ENCODE measurements around the gene MCL1. TPM values are rescaled to one million over a fixed set of nuclear protein-coding genes. Genes with fewer than 3 reads are reported as not detected.

Gene MCL1
- total RNA-seq, 1 experiment from 2014 or later: 126 TPM

DNA sequence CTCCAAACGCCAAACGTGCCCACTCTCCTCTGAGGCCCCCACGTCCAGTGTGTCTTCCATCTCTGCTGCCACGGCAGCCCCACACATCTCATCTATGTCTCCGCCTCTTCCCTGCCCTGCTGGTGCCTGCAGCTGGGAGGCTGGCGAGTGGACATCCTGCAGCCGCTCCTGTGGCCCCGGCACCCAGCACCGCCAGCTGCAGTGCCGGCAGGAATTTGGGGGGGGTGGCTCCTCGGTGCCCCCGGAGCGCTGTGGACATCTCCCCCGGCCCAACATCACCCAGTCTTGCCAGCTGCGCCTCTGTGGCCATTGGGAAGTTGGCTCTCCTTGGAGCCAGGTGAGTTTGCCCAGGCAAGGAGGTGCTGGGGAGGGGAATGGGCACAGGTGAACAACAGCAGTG, 21.6 kb downstream of the MCL1 start:
- ATAC-seq (no peak), DNase-seq (ENCODE audit: low read depth, low spot score) (no peak)
- Histone ChIP-seq H3K4me3 (ENCODE audit: low read depth in 2 of 2, low read length in 2 of 2) (no peak overlapping the region), H3K36me3 (ENCODE audit: control insufficient read depth, insufficient read depth, low read length) (no peaks in the 10 kb centered on the region), H3K9me3 (ENCODE audit: control insufficient read depth, insufficient read depth, low read depth, low read length) (no peaks in the 10 kb centered on the region), H3K4me1 (ENCODE audit: control insufficient read depth, insufficient read depth, low read length) (peaks cover 29% of the 10 kb centered on the region), H3K27ac (ENCODE audit: low read length) (no peak overlapping the region), H3K27me3 (ENCODE audit: control insufficient read depth, insufficient read depth, low read length) (no peaks in the 10 kb centered on the region)
- no TSS peak for BruUV-seq (replicated peaks)
- ChIA-PET POLR2A (no interaction called here), CTCF (no interaction called here)
- in situ Hi-C loops (cut with HindIII; ENCODE audit: low pct_unique_long_range_greater_than_20kb, low sequenced_read_pairs) (no loop called here), intact Hi-C loops (cut with micrococcal nuclease; ENCODE audit: unreplicated experiment) (no loop called here)
- TF ChIP-seq POLR2AphosphoS5 (IDR thresholded peaks at IDR 0.05; ENCODE audit: low read depth, low read length) (no peak), SIN3A (IDR thresholded peaks at IDR 0.05; ENCODE audit: borderline replicate concordance, insufficient read depth, low read depth, low read length) (no peak), TCF7L2 (IDR thresholded peaks at IDR 0.05; ENCODE audit: low read depth, low read length) (no peak)
- TF ChIP-seq, protein P1, sequence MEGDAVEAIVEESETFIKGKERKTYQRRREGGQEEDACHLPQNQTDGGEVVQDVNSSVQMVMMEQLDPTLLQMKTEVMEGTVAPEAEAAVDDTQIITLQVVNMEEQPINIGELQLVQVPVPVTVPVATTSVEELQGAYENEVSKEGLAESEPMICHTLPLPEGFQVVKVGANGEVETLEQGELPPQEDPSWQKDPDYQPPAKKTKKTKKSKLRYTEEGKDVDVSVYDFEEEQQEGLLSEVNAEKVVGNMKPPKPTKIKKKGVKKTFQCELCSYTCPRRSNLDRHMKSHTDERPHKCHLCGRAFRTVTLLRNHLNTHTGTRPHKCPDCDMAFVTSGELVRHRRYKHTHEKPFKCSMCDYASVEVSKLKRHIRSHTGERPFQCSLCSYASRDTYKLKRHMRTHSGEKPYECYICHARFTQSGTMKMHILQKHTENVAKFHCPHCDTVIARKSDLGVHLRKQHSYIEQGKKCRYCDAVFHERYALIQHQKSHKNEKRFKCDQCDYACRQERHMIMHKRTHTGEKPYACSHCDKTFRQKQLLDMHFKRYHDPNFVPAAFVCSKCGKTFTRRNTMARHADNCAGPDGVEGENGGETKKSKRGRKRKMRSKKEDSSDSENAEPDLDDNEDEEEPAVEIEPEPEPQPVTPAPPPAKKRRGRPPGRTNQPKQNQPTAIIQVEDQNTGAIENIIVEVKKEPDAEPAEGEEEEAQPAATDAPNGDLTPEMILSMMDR (IDR thresholded peaks at IDR 0.05): no peak
- TF ChIP-seq, protein P2, sequence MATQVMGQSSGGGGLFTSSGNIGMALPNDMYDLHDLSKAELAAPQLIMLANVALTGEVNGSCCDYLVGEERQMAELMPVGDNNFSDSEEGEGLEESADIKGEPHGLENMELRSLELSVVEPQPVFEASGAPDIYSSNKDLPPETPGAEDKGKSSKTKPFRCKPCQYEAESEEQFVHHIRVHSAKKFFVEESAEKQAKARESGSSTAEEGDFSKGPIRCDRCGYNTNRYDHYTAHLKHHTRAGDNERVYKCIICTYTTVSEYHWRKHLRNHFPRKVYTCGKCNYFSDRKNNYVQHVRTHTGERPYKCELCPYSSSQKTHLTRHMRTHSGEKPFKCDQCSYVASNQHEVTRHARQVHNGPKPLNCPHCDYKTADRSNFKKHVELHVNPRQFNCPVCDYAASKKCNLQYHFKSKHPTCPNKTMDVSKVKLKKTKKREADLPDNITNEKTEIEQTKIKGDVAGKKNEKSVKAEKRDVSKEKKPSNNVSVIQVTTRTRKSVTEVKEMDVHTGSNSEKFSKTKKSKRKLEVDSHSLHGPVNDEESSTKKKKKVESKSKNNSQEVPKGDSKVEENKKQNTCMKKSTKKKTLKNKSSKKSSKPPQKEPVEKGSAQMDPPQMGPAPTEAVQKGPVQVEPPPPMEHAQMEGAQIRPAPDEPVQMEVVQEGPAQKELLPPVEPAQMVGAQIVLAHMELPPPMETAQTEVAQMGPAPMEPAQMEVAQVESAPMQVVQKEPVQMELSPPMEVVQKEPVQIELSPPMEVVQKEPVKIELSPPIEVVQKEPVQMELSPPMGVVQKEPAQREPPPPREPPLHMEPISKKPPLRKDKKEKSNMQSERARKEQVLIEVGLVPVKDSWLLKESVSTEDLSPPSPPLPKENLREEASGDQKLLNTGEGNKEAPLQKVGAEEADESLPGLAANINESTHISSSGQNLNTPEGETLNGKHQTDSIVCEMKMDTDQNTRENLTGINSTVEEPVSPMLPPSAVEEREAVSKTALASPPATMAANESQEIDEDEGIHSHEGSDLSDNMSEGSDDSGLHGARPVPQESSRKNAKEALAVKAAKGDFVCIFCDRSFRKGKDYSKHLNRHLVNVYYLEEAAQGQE (IDR thresholded peaks at IDR 0.05; ENCODE audit: insufficient read depth in 1 of 2, low read depth in 2 of 2, low read length in 1 of 2): no peak

DNA sequence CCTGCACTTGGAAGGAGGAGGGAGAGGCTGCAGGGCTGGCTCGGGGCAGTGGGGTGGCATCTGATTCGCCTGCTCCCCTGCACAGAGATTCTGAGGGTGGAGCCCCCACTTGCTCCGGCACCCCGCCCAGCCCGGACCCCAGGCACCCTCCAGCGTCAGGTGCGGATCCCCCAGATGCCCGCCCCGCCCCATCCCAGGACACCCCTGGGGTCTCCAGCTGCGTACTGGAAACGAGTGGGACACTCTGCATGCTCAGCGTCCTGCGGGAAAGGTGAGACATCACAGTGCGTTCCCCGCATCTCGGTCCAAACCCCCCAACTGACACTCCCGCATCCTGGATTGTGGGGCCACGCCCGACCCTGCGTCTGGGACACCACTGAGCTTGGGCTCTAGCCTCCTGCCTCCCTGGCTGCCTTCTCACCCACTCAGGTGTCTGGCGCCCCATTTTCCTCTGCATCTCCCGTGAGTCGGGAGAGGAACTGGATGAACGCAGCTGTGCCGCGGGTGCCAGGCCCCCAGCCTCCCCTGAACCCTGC, 22.3 kb downstream of the MCL1 start:
- no peaks in the 10 kb centered on the region for H3K9me3 ChIP-seq (ENCODE audit: control insufficient read depth, insufficient read depth, low read depth, low read length)
- DNase-seq (ENCODE audit: low read depth, low spot score) (no peak), ATAC-seq (no peak)
- intact Hi-C loops (cut with micrococcal nuclease; ENCODE audit: unreplicated experiment) (no loop called here), in situ Hi-C loops (cut with HindIII; ENCODE audit: low pct_unique_long_range_greater_than_20kb, low sequenced_read_pairs) (no loop called here)
- no peaks in the 10 kb centered on the region for H3K27me3 ChIP-seq (ENCODE audit: control insufficient read depth, insufficient read depth, low read length)
- POLR2A ChIA-PET: no interaction called here
- no peak for TF ChIP-seq SIN3A (IDR thresholded peaks at IDR 0.05; ENCODE audit: borderline replicate concordance, insufficient read depth, low read depth, low read length)
- no peak for TF ChIP-seq POLR2AphosphoS5 (IDR thresholded peaks at IDR 0.05; ENCODE audit: low read depth, low read length)
- no peak for TF ChIP-seq TCF7L2 (IDR thresholded peaks at IDR 0.05; ENCODE audit: low read depth, low read length)
- TF ChIP-seq, protein P1 (IDR thresholded peaks at IDR 0.05): no peak
- TF ChIP-seq, protein P2 (IDR thresholded peaks at IDR 0.05; ENCODE audit: insufficient read depth in 1 of 2, low read depth in 2 of 2, low read length in 1 of 2): no peak
- BruUV-seq (replicated peaks): no TSS peak
- H3K4me1 ChIP-seq (ENCODE audit: control insufficient read depth, insufficient read depth, low read length): peaks cover 25% of the 10 kb centered on the region
- CTCF ChIA-PET: no interaction called here
- H3K27ac ChIP-seq (ENCODE audit: low read length): no peak overlapping the region
- H3K36me3 ChIP-seq (ENCODE audit: control insufficient read depth, insufficient read depth, low read length): no peaks in the 10 kb centered on the region
- no peak overlapping the region for H3K4me3 ChIP-seq (ENCODE audit: low read depth in 2 of 2, low read length in 2 of 2)

Data from Panc1 (cell line).